ENCODE results near the gene TOM1L1. TPM values are rescaled to one million over a fixed set of nuclear protein-coding genes. Genes with fewer than 3 reads are reported as not detected.

The TOM1L1 gene
- total RNA-seq, 1 donor, result 24.2 TPM

DNA sequence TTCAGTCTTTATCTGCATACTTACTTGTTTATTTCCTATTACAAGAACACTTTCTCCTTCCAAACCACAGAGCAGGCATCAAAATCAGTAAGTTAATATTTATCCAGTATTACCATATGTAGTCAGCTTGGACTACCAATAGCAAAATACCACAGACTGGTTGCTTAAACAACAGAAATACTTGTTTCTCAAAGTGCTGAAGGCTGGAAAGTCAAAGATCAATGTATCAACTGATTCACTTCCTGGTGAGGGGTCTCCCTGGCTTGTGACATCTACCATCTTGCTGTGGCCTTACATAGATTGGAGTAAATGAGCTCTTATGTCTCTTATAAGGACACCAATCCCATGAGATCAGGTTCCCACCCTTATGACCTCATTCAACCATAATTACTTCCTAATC, 70.5 kb downstream of the TOM1L1 start:
- H3K4me3 ChIP-seq (ENCODE audit: low read depth, low read length), result no peak overlapping the region
- TF ChIP-seq, protein P1, sequence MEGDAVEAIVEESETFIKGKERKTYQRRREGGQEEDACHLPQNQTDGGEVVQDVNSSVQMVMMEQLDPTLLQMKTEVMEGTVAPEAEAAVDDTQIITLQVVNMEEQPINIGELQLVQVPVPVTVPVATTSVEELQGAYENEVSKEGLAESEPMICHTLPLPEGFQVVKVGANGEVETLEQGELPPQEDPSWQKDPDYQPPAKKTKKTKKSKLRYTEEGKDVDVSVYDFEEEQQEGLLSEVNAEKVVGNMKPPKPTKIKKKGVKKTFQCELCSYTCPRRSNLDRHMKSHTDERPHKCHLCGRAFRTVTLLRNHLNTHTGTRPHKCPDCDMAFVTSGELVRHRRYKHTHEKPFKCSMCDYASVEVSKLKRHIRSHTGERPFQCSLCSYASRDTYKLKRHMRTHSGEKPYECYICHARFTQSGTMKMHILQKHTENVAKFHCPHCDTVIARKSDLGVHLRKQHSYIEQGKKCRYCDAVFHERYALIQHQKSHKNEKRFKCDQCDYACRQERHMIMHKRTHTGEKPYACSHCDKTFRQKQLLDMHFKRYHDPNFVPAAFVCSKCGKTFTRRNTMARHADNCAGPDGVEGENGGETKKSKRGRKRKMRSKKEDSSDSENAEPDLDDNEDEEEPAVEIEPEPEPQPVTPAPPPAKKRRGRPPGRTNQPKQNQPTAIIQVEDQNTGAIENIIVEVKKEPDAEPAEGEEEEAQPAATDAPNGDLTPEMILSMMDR (IDR thresholded peaks at IDR 0.05; ENCODE audit: insufficient read depth, low read depth, low read length), result no peak

DNA sequence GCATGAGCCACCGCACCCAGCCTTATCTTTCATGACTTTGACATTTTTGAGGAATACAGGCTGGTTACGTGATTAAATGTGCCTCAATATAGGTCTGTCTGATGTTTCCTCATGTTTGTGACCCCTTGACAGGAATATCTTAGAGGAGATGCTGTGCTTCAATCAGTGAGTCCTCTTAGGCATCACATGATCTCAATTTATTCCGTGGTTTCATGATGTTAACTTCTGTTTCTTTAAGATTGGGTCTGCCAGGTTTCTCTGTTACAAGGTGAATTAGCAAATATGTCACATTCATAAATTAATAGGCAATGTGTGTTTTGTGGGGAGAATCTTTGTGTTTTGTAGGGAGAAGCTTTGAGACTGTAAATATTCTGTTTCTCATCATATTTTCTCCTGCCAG, 71.2 kb downstream of the TOM1L1 start:
- no peak for DNase-seq (ENCODE audit: low read depth)
- no peak overlapping the region for H3K4me3 ChIP-seq (ENCODE audit: low read depth, low read length)
- TF ChIP-seq, protein P1 (IDR thresholded peaks at IDR 0.05; ENCODE audit: insufficient read depth, low read depth, low read length), result no peak

More for the DNA sequence above, 70.5 kb downstream of the TOM1L1 start:
- no peak for DNase-seq (ENCODE audit: low read depth)

DNA sequence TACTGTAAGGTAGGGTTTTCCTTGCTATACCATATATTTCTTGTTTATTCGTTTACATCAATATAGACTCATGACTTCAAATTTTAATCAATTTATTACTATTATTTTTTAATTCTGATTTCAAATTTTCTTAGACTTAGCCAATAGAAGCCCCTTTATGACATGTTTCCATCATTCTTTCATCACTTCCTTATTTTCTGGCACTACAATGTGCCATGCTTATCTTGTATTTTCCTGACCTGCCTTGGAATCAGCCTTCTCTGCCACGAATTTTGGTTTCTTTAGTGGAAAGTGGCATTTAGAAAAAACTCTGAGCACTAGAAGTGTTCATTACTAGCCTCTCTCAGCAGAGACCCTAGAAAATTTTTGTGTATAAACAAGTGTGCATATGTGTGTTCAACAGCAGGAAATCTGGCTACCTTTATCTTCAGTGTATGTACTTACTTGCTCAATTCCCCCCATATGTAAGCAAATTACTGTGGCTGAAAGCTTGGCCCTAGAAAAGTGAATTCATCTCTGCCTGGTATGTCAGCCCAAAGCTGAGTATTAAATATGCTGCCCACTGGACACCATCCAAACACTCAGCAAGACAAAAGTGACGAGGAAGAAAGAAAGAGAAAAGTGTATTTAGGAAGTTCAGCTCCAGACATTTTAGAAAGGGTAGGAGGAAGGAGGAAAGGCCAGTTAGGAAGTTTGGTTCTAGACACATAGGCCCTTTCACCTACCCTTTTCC, 71.9 kb downstream of the TOM1L1 start:
- DNase-seq (ENCODE audit: low read depth), result no peak
- TF ChIP-seq, protein P1 (IDR thresholded peaks at IDR 0.05; ENCODE audit: insufficient read depth, low read depth, low read length), result no peak

DNA sequence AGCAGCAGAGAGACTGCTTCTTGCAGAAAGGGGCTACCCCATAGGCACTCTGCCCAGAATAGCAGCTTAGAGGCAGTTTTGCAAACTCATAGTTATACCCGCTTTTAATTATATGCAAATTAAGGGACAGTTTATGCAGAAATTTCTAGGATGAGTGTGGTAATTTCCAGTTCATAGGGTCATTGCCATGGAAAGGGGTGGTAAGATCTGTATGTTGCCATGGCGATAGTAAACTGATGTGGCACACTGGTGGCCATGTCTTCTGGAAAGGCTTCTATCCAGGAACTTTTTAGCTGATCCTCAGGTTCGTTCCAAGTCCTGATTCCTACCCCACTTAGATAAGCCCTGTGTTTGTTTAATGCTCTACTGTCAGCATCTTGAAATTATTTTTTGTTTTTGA, 74.1 kb downstream of the TOM1L1 start:
- TF ChIP-seq, protein P1 (IDR thresholded peaks at IDR 0.05; ENCODE audit: insufficient read depth, low read depth, low read length), result no peak
- no peak overlapping the region for H3K4me3 ChIP-seq (ENCODE audit: low read depth, low read length)
- DNase-seq (ENCODE audit: low read depth), result no peak

More for the DNA sequence above, 71.9 kb downstream of the TOM1L1 start:
- no peak overlapping the region for H3K4me3 ChIP-seq (ENCODE audit: low read depth, low read length)

DNA sequence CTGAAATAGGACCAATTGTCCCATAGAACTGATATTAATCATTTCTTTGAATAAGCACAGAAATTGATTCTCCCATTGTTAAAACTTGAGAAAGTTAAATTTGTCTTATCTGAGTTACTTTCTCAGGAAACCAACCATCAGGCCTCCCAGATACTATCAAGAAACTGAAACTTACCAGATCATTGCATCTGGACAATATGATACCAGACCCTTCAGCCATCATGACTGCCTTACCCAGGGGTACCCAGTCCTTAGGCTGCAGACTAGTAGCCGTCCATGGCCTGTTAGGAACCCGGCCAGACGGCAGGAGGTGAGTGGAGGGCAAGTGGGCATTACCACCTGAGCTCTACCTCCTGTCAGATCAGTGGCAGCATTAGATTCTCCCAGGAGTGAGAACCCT, 75.7 kb downstream of the TOM1L1 start:
- no peak for DNase-seq (ENCODE audit: low read depth)
- TF ChIP-seq, protein P1 (IDR thresholded peaks at IDR 0.05; ENCODE audit: insufficient read depth, low read depth, low read length), result no peak

DNA sequence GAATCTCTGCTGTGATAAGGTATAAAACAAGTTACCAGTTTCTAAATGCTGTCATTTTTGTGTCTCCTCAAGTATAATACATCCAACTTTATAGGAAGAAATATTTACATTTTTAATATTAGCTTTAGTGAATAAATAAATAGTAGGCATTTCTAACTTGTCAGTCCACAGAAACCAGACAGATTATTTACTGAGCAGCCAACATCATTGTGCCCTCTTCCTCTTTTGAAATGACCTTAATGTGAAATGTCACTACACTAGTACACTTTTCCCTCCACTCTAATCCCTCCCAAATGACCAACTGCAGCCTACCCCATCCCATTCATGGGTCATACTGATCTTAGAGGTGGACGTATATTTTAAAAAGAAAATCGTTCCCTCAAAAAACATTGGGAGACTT, 77.1 kb downstream of the TOM1L1 start:
- no peak for DNase-seq (ENCODE audit: low read depth)
- no peak overlapping the region for H3K4me3 ChIP-seq (ENCODE audit: low read depth, low read length)
- TF ChIP-seq, protein P1 (IDR thresholded peaks at IDR 0.05; ENCODE audit: insufficient read depth, low read depth, low read length), result no peak

More for the DNA sequence above, 75.7 kb downstream of the TOM1L1 start:
- H3K4me3 ChIP-seq (ENCODE audit: low read depth, low read length), result no peak overlapping the region

DNA sequence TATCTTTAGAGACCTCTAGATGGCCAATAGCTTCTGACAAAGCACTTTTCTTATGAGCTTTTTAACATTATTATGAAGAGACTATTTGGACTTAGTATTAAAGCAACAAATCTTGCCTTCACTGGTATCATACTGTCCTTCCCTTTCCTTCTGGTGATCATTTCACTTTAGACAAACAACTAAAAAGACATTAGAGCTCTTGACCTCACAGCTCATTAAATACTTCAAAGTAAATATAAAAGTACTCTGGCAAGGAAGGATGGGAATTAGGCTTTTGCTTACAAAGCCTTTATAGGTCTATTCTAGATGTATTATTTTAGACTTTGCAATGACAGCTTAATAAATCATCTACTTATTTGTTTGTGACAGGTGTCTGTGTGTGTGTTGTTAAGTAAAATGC, 79.0 kb downstream of the TOM1L1 start:
- no peak overlapping the region for H3K4me3 ChIP-seq (ENCODE audit: low read depth, low read length)
- TF ChIP-seq, protein P1 (IDR thresholded peaks at IDR 0.05; ENCODE audit: insufficient read depth, low read depth, low read length), result no peak
- DNase-seq (ENCODE audit: low read depth), result no peak
